CD4-positive, alpha-beta T cell treated with Interleukin-10 for 1 hour (primary cell): ENCODE data around the gene PPP1R7.
A peak's percentile ranks its signal among the peaks of the same experiment; 100 is the strongest.

Experiments
- DNase-seq: peaks from one replicate; pipeline ENCODE4 v3.0.0-alpha.2; 2020

Gene PPP1R7

DNA sequence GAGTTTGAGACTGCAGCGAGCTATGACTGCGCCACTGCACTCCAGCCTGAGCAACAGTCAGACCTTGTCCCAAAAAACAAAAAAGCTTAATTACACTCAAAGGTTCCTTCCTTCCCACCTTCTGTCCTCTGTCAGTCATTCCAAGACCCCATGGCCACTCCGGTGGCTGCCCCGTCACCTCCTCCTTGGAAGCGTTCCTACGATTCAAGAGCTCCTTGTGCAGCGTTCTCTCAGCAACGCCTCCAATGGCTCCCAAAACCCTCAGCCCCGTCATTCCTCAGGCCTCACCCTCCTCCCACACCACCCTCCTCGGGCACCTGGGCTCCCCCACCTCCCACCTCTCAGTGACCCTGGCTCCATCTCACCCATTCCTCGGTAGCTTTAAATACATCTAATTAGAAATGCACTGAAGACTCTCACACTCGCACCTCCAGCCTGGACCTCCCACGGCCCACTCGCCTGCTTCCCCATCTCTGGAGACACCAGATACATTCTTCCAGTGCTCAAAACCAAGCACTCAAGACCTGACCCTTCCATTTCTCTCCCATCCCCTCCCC is 9.0 kb upstream of the PPP1R7 start:
- DNase-seq = no peak

DNA sequence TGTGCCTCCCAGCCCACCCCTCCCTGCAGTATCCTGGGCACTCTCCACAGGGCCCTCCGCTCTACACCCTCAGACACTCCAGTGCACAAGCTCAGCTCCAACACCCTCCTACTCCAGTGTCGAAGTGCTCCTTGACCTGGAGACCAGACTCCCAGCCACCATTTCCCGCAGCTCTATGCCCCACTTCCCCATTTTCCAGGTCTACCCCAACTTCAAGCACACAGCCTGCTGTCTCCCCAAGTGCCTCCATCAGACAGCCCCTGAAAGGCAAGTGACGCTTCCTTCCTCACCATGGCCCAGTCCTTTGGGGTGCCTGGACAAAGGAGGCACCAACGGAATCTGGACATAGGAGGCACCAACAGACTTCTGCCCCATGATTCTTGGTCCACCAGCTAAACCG is 8.2 kb upstream of the PPP1R7 start:
- DNase-seq = no peak

DNA sequence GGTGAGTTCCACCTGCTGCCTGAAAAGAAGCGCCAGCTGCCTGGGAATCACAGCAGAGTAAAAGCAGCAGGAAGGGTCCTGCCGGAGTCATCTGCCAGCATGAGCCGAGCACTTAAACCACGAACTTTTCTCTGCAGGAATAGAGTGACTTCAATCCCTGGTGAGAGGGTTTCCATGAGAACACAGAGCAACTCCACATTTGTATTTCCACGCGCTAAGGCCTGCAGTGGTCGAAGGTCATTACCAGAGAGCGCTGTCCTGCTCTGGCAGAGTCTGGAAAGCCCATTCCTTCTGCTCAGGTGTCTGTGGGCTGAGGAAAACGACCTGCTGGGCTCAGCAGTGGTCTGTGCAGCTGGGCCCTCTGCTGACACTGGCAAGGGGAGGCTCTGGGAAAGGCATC is 7.7 kb upstream of the PPP1R7 start:
- no peak for DNase-seq

DNA sequence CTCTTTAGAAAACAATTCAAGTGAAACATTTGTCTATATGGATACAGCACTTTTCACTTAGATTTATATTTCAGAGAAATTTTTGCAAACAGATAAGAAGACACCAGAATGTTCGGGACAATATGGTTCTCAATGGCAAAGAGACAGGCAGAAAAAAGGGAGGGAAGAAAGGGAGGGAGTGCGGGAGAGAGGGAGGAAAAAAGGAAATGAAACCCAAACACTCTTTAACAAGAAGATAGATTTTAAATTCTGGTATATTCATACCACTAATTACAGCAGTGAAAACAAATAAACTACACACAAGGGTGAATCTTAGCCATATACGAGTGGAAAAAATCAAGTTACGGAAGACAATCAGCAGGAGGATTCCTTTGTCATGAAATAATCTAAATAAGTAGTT is 4.0 kb upstream of the PPP1R7 start:
- DNase-seq = no peak

DNA sequence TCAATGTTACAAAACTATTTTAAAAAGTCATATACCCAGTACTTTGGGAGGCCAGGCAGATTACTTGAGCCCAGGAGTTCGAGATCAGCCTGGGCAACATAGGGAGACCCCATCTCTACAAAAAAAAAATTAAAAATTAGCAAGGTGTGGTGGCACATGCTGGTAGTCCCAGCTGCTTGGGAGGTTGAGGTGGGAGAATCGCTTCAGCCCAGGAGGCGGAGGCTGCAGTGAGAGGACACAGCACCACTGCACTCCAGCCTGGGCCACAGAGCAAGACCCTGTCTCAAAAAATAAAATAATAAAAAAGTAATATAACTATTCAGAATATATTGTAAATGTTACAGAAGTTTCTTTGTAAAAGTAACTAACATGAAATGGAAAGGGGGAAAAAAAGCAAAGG is 2.9 kb upstream of the PPP1R7 start:
- DNase-seq = no peak

DNA sequence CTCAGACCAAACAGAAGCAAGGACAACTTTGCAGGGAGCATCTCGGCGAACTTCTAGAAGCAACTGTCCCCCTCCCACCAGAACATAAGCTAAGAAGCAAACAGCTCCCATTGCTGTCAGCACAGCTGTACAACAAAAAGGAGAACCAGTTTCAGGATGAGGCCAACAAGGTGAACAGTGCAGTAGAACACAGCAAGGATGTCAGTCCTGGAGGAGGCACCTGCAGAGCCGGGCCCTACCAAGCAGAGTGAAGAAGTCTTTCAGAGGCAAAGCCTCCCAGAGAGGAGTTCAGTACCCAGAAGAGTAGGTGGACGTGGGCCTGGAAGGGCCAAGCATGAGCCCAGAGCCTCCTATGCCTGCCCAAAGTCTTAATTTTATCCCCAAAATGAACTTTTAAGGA is 2.0 kb upstream of the PPP1R7 start:
- no peak for DNase-seq

DNA sequence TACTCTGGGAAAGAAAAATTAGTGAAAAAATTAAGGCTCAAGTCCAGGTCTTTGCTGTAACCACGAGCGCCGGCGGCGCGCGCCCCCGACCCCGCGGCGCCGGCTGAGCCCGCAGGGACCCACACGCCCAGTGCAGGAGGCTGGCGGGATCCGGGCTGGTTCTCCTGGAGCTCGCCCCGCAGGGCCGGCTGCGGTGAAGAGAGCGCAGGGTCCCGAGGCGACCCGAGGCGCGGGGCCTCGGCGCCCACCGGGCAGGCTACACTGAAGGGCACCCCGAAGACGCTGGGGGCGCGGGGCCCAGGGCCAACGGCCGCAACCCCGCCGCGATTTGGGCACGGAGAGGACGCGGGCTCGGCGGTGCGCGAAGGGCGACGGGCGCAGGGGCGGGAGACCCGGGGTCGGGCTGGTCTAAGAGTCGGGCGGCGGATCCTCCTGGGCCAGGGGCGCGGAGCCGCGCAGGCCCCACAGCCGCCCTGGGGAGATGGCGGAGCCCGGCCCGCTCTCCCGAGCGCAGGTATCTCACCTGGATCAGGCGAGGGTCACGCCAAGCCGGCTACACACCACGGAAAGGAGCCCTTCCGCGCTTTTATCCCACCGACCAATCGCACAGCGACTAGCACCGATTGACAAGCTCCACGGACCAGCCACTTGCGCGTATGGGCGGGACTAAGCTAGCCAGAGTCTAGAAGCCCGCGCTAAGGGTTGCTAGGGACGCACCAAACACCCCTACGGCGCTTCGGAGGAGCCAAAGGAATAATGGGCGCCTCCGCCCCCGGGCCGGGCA is 1.2 kb upstream of the PPP1R7 start, which contains the start of gene PASK:
Gene PASK, minus strand, starts transcription at position 582 of the 784 bp plus-strand sequence. CDS start 6,440 bp downstream, outside the sequence.
- DNase-seq = peak; percentile 95

DNA sequence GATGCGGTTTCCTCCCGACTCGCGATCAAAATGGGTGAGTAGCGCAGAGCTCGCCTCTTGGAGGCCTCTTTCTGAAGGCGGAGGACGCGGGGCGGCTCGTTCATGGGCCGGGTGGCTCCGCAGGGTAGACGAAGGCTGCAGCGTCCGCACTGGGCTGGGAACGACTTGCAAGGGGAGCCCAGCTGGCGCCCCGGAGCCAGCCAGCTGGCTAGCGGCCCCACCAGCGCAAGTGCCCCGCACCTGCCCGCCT is 667 bp upstream of the PPP1R7 start:
- no peak for DNase-seq

DNA sequence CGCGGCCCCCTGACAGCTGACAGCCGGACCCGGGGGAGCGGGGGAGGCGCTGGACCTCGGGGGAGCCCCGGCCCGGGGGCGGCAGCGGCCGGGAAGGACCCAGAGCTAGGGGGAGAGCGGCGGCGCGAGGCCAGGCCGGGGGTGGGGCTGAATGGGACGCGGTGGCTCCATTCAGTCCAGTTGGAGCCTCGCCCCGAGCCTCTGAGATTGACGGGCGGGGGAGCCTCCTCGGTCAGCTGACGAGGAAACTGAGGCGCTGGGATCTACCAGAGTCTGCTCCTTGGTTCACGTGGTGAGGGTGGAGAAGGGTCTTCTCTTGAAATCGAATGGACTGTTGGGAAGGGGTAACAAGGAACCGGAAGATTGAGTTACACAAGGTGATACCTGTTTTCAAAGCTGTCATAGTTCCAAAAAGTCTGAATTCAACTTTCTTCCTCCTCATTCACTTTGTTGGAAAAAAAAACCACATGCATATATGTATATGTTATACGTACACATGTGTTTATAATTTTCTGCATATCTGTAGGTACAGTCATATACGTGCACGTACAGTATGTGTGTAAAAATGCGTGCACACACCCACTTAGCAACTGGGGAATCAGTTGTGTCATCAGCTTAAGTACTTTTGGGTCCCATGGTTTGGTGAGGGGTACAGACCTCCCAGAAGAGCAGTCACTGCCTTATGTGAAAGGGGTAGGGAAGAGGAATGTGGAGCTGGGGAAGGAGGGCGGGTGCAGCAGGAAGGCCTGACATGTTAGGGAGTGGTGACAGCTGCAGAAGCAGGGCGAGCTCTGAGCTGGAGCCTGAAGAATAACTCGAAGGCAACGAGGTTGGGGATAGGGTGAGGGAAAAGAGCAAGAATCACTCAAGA is 628 bp downstream of the PPP1R7 start:
- DNase-seq = no peak

DNA sequence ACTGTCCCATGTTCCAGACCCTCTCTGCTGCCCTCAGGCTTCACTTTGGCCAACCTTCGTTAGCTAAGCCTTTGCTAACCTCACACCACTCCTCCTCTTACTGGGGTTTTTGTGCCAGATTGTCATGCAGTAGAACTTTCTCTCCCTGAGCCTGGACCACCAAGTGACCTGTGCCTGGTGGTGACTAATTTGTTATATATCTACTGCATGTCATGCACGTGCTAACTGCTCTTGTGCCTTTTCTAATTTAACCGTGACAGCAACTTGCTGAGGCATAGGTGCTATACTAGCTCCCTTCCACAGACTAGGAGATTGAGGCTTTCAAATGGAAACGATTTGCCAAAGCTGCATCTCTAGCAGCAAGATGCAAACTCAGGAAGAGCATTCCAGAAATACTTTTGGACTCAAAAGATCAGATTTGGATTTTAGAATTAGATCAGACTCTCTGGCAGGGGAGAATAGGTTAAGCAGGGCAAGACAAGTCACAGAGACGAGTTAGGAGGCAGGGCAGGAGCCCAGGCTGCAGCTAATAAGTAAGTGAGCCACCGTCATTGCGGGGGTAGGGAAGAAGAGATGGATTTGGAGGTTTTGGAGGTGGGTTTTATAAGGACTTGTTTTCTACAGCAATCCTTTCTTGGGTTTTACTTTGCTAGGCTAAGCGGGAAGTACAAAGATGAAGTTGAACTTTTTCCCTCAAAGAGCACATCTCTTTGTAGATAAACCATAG is 1.8 kb downstream of the PPP1R7 start:
- no peak for DNase-seq

DNA sequence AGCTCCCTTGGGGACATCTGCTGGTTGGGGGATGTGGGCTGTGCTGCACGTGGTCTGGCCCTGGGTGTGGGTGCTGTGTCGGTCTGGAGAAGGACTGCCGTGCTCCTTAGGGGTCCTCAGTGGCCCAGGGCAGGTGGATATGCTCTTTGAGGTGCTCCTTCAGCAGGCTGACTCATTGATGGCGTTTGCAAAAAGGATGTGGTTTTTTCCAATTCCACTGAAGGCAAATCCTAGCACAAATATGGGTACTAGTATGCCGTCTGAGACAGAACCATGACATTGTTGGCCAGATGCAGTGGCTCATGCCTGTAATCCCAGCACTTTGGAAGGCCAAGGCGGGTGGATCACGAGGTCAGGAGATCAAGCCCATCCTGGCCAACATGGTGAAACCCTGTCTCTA is 3.3 kb downstream of the PPP1R7 start:
- DNase-seq = no peak

DNA sequence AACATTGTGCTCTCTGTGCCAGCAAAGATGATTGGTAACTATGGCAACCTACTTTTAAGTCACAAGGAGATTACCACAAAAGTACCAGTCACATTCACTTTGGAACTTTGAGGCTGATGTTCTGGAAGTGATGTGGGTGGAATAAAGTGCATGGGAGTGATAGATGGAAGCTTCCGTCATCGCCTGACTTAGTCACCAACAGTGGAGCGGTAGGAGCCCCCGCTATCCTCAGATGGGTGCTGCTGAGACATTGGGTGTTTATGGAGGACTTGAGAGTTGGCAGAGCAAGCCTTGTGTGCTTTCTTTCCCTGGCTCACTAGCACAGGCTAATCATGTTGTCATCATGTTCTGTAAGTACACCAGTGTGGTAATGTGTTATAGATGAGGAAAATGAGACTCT is 4.6 kb downstream of the PPP1R7 start:
- no peak for DNase-seq

DNA sequence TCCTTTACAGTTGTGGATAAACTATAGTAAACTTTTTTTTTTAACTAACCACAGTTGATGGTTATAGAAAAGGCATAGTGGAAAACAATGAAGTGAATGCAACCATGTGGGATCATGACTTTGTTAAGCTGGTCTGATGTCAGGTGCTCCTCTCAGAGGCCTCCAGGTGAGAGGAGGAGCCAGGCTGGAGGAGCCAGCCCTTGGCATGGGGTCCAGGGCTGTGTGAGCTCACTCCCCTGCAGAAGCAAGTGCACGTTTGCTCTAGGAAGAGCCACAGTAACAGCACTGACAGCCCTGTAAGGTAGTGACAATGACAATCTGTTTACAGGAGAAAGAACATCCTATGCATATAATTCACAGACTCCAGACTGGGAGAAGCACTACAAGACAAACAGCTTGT is 5.7 kb downstream of the PPP1R7 start:
- no peak for DNase-seq

DNA sequence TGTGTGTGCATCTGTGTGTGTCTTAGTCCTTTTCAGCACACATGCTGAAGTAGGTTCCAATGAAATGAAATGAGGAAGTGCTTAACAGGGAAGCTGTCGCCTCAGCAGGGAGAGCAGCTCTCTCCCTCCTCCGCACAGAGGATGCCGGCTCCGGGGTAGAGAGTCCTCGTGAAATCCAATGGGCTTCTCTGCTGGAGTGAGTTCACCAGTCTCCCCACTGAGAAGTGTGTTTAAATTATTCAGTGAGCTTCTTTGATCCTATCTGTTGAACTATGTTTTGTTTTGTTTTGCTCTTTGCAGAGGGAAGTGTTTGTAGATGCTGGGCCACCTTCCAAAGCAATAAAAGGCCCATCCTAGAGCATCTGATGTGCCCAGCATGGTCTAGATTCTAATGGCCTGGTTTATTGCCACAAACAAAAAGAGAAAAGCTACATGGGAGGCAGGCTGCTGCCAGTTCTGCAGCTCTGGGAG is 6.7 kb downstream of the PPP1R7 start:
- no peak for DNase-seq

DNA sequence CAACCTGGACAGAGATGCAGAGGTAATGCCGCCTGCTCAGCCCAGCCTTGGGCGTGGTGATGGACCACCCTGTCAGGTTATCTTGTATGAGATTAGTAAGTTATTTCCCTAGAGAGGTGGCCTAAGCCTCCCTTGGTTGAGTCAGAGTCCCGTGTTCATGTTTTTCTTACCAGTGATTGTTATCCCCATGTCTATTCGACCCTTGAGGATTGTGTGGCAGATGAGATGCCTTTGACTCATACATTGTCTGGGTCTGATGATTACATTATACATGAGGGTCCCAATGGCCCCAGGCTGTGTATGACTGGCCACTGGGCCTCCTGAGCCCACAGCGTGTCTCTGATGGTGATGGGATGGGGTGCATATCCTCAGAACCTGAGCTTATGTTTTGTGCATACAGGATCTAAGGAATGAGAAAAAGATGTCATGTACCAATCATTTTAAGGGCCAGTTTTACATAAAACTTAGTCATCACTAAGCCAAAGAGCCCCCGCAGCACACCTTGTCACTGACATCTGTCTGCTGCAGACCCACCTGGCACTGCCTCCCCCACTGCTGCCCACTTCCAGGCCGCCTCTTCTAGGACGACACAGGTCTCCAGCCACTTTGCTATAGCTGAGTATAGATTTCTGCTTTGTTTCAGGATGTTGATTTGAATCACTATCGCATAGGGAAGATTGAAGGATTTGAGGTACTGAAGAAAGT is 7.7 kb downstream of the PPP1R7 start:
- DNase-seq = no peak

DNA sequence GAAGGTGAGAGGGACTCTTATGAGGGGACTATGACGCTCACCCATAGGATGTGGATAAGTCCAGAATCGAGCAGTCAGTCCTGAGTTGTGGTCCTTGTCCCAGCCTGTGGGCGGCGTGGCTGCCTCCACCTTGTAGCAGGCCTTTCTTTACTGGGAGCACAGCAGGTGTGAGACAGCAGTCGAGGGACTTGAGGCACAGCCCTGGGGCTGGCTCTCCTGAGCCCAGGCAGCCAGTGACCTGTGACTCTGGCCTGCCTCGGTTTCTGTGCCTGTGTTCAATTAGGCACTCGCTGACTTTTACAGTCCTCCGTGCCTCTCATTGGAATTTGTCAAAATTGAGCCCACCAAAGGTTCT is 8.3 kb downstream of the PPP1R7 start:
- DNase-seq = no peak

DNA sequence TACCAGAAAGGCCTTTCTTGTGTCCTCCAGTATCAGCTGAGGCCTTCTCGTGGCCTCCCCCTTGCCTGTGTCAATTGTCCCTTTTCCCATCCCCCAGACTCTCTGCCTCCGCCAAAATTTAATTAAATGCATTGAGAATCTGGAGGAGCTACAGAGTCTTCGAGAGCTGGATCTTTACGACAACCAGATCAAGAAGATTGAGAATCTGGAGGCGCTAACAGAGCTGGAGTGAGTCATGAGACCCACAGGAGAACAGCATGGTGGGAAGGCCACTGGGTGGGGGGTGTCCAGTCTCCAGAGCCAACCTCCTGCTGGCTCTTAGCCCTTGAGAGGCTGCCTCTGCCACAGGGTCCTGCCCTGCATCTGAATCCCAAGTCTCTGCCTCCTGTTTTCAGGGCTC is 8.8 kb downstream of the PPP1R7 start:
- no peak for DNase-seq

DNA sequence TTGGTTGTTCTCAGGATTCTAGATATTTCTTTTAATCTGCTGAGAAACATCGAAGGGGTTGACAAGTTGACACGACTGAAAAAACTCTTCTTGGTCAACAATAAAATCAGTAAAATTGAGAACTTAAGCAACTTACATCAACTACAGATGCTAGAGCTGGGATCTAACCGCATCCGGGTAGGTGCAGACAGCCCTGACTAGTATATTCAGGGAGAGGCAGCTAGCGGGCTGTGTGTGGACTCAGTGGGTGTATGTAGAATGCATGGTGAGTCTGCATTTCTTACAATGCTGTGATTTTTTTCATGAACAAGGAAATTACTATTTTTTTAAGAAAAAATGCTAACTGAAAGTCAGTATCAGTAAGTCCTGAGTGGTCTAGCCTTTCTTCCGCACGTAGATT is 10.1 kb downstream of the PPP1R7 start:
- no peak for DNase-seq

DNA sequence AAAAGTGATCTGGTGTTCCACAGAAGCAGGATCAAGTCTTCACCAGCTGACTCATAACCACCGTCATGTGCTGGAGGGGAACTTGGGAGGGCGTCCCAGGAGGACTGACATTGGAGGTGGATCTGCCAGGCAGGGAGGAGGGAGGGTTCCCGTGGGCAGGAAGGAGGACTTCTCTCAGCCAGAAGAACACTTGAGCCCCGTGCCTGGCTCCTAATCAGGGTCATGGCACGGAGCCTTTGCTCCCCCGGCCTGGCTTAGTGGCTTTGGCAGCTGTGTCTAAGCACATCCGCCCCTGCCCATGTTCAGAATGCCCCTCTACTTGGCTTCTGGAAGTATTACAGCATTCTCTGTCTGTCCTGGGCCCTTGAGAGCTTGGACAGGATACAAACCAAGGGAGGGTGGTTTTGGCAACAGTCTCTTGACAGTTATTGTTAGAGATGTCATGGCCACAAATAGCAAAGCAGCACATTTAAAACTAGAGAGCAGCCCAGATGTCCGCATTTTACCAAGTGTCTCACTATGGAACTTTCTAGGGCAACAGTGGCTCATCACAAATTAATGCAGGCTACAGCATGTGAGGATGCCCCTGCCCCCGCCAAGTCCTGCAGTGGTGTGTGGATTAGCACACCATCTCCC is 11.5 kb downstream of the PPP1R7 start:
- no peak for DNase-seq

DNA sequence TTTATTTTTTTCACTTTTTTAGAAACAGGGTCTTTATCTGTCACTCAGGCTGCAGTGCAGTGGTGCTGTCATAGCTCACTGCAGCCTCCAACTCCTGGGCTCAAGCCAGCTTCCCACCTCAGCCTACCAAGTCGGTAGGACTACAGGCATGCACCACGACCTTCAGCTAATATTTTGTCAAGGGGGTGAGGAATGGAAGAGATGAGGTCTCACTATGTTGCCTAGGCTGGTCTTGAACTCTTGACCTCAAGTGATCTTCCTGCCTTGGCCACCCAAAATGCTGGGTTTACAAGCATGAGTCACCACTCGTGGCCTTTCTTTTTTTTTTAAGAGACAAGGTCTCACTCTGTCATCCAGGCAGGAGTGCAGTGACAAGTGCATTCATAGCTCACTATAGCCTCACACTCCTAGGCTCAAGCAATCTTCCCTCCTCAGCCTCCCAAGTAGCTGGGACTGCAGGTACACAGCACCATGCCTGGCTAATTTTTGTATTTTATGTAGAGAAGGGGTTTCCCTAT is 13.4 kb downstream of the PPP1R7 start:
- no peak for DNase-seq

DNA sequence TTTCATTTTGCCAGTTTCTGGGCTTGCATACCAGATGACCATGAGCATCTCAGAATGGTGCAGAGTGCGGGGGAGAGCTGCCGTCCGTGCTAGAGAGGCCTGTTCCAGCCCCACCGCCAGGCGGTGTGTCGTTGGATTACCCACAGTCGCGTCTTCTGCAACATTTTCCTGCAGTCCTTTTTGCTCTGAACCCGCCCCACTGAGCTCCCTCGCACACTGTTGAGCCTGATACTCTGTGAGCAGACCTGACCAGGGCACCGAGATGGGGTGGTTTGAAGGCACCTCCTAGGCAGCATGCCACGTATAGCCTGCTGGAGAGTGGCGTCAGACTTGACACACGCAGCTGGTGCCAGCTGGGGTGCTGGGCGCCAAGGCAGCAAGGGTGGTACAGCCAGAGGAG is 18.1 kb downstream of the PPP1R7 start:
- DNase-seq = no peak

DNA sequence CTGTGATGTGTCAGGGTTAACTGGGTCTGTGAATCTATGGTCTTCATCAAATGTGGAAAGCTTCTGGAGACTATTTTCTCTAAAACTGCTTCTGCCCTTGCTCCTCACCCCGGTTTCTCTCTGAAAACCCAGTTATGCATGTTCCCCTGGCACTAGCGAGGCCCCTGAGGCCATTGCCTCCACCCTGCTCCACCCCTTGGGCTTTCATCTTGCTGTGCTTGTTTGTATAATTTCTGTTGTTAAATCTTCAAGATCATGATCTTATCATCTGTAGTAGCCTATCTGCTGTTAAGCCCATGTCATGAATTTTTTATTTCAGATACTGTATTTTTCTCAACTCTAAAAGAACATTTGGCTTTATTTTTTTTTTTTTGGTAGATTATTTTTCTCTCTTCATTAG is 23.3 kb downstream of the PPP1R7 start:
- DNase-seq = no peak
